ENCODE data around the gene RIMS3.

RIMS3 gene

GRCh38 chr1:40593449-40594186 is 71.9 kb downstream of the RIMS3 start:
- H3K27ac ChIP-seq (ENCODE audit: low read depth, low read length): no peak overlapping the region
- H3K4me2 ChIP-seq (ENCODE audit: low read depth, low read length, poor library complexity, severe bottlenecking): no peak overlapping the region
- H3K9ac ChIP-seq (ENCODE audit: low read length): no peak overlapping the region
- TF ChIP-seq, protein P1, sequence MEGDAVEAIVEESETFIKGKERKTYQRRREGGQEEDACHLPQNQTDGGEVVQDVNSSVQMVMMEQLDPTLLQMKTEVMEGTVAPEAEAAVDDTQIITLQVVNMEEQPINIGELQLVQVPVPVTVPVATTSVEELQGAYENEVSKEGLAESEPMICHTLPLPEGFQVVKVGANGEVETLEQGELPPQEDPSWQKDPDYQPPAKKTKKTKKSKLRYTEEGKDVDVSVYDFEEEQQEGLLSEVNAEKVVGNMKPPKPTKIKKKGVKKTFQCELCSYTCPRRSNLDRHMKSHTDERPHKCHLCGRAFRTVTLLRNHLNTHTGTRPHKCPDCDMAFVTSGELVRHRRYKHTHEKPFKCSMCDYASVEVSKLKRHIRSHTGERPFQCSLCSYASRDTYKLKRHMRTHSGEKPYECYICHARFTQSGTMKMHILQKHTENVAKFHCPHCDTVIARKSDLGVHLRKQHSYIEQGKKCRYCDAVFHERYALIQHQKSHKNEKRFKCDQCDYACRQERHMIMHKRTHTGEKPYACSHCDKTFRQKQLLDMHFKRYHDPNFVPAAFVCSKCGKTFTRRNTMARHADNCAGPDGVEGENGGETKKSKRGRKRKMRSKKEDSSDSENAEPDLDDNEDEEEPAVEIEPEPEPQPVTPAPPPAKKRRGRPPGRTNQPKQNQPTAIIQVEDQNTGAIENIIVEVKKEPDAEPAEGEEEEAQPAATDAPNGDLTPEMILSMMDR (IDR thresholded peaks at IDR 0.05; ENCODE audit: insufficient read depth, low read length, poor library complexity, severe bottlenecking): no peak
- TF ChIP-seq EZH2phosphoT487 (conservative IDR thresholded peaks at IDR 0.05; ENCODE audit: low read length): no peak
- no peaks in the 10 kb centered on the region for H3K79me2 ChIP-seq (ENCODE audit: insufficient read depth, low read length)
- H3K36me3 ChIP-seq (ENCODE audit: low read length): no peaks in the 10 kb centered on the region
- no peaks in the 10 kb centered on the region for H3K9me3 ChIP-seq (ENCODE audit: insufficient read depth, low read length)
- no peaks in the 10 kb centered on the region for H3K9me2 ChIP-seq (replicated peaks; ENCODE audit: insufficient read depth, low read length)
- no peaks in the 10 kb centered on the region for H3F3A ChIP-seq (ENCODE audit: insufficient read depth)
- no peak overlapping the region for H2AFZ ChIP-seq (ENCODE audit: low read depth, low read length, severe bottlenecking)
- H3K4me3 ChIP-seq (ENCODE audit: insufficient read depth, low read length, poor library complexity, severe bottlenecking): no peak overlapping the region
- H4K20me1 ChIP-seq (ENCODE audit: low read depth, low read length): no peaks in the 10 kb centered on the region
- H3K27me3 ChIP-seq (ENCODE audit: low read length): no peaks in the 10 kb centered on the region

GRCh38 chr1:40592107-40592803 is 73.2 kb downstream of the RIMS3 start:
- Histone ChIP-seq H3K9ac (ENCODE audit: low read length) (no peak overlapping the region), H3K27ac (ENCODE audit: low read depth, low read length) (no peak overlapping the region), H3F3A (ENCODE audit: insufficient read depth) (no peaks in the 10 kb centered on the region), H3K27me3 (ENCODE audit: low read length) (no peaks in the 10 kb centered on the region), H4K20me1 (ENCODE audit: low read depth, low read length) (no peaks in the 10 kb centered on the region), H3K4me3 (ENCODE audit: insufficient read depth, low read length, poor library complexity, severe bottlenecking) (no peak overlapping the region), H3K79me2 (ENCODE audit: insufficient read depth, low read length) (no peaks in the 10 kb centered on the region), H2AFZ (ENCODE audit: low read depth, low read length, severe bottlenecking) (no peak overlapping the region), H3K9me2 (replicated peaks; ENCODE audit: insufficient read depth, low read length) (no peaks in the 10 kb centered on the region), H3K9me3 (ENCODE audit: insufficient read depth, low read length) (no peaks in the 10 kb centered on the region), H3K4me2 (ENCODE audit: low read depth, low read length, poor library complexity, severe bottlenecking) (no peak overlapping the region), H3K36me3 (ENCODE audit: low read length) (no peaks in the 10 kb centered on the region)
- TF ChIP-seq EZH2phosphoT487 (conservative IDR thresholded peaks at IDR 0.05; ENCODE audit: low read length): no peak
- TF ChIP-seq, protein P1 (IDR thresholded peaks at IDR 0.05; ENCODE audit: insufficient read depth, low read length, poor library complexity, severe bottlenecking): peak; percentile 35

DNA sequence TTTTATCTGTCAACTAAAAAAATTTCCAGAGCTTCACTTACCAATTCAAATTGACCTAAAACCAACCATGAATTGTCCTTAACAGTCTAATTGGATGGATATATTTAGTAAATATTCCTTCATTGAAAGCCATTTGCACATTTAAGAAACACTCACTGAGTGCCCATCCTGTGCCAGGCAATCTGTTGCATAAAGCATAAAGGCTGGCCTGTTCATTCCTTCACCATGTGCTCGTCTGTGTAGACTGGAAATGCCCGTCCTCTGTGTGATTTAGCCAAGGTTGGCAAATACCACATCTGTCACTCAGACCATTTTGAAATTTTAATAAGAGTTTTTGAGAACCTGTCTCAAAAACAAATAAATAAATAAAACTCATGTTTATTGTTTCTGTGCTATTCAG is 76.9 kb downstream of the RIMS3 start:
- Histone ChIP-seq H3K36me3 (ENCODE audit: low read length) (no peaks in the 10 kb centered on the region), H3K27me3 (ENCODE audit: low read length) (no peaks in the 10 kb centered on the region), H4K20me1 (ENCODE audit: low read depth, low read length) (no peaks in the 10 kb centered on the region), H3K9me2 (replicated peaks; ENCODE audit: insufficient read depth, low read length) (no peaks in the 10 kb centered on the region), H3F3A (ENCODE audit: insufficient read depth) (no peaks in the 10 kb centered on the region), H3K9me3 (ENCODE audit: insufficient read depth, low read length) (no peaks in the 10 kb centered on the region), H3K9ac (ENCODE audit: low read length) (no peak overlapping the region), H3K79me2 (ENCODE audit: insufficient read depth, low read length) (no peaks in the 10 kb centered on the region), H3K4me3 (ENCODE audit: insufficient read depth, low read length, poor library complexity, severe bottlenecking) (no peak overlapping the region), H2AFZ (ENCODE audit: low read depth, low read length, severe bottlenecking) (no peak overlapping the region), H3K4me2 (ENCODE audit: low read depth, low read length, poor library complexity, severe bottlenecking) (no peak overlapping the region), H3K27ac (ENCODE audit: low read depth, low read length) (no peak overlapping the region)
- TF ChIP-seq EZH2phosphoT487 (conservative IDR thresholded peaks at IDR 0.05; ENCODE audit: low read length): no peak
- TF ChIP-seq, protein P1 (IDR thresholded peaks at IDR 0.05; ENCODE audit: insufficient read depth, low read length, poor library complexity, severe bottlenecking): no peak
